GM18502 (cell line): ENCODE results near the gene TBCD.
"Not testable (repeated sequence)": the region's sequence is repeated elsewhere in the genome, so short reads cannot be mapped to it uniquely, and the experiment has no call there.

Experiments
- ATAC-seq: cut with Tn5 transposase; IDR thresholded peaks from one replicate; pipeline ENCODE4 v1.9.1; 2021; ENCODE audit warnings: mild to moderate bottlenecking; ENCODE audit not compliant: unreplicated experiment, poor library complexity

The TBCD gene

GRCh38 chr17:82976982-82977488, 225.2 kb downstream of the TBCD start:
- no peak for ATAC-seq

GRCh38 chr17:82977606-82978005, 225.7 kb downstream of the TBCD start:
- no peak for ATAC-seq

GRCh38 chr17:82978765-82979349, 227.0 kb downstream of the TBCD start:
- ATAC-seq: no peak

DNA sequence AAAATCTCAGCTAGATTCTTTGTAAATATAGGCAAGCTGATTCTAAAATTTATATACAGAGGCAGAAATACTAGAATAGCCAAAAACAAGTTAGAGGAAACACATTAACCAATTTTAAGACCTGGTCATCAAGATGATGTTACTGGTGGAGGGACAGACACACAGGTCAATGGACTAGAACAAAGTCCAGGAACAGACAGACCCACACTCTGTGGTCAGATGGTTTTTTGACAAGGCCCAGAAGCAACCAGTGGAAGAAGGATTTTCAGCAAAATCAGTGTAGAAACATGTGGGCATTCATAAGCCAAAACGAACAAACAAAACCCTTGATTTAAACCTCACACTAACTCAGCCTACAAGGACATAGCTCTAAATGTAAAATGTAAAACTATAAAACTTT, 227.9 kb downstream of the TBCD start:
- ATAC-seq: no peak

GRCh38 chr17:82980632-82981031, 228.8 kb downstream of the TBCD start:
- no peak for ATAC-seq

DNA sequence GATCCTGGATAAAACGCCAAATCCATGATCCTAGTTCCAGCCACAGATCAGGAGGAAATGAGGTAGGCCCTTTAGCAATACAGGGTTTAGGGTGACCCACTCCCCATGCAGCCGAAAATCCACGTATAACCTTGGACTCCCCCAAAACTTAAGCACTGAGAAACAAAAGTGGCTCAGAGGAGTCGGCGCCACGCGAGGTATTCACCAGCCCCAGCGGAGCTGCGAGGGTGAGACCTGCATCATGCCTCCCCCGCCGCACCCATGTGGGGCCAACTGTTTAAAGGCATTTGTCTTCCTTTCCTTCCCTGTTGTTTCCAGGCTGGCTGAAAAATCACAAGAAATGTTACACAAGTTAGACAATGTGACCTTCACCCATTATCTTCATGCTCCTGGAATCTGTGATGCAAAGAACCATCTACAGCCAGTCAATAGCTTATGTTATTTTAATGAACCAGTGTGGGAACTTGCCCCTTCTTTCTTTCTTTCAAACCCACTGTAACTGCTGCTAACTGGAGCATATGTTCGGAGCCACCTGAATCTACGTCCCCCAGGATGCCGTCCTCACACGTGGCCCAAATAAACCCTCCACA, 229.4 kb downstream of the TBCD start:
- no peak for ATAC-seq

DNA sequence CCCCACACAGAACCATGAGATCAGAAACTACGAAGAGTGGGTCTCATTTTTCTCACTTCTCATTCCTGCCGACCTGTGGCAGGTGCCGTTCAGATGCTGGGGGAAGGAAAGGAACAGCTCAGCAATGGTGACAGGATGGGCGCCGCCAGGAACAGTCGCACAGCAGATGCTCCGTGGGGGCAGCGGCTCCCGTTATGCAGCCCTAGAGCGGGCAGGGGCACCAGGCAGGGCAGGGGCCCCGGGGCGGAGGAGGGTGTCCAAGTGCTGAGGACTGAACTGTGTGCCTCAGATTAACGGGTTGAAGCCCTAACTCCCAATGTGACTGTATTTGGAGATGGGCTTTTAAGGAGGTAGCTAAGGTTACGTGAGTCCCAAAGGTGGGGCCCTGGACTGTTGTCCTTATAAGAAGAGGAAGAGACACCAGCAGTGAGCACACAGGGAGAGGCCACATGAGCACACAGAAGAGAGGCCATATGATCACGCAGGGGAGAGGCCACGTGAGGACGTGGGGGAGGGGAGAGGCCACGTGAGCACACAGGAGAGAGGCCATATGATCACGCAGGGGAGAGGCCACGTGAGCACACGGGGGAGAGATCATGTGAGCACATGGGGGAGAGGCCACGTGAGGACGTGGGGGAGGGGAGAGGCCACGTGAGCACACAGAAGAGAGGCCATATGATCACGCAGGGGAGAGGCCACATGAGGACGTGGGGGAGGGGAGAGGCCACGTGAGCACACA, 231.8 kb downstream of the TBCD start:
- ATAC-seq: no peak

GRCh38 chr17:82984249-82984617, 232.4 kb downstream of the TBCD start:
- not testable (repeated sequence) for ATAC-seq

DNA sequence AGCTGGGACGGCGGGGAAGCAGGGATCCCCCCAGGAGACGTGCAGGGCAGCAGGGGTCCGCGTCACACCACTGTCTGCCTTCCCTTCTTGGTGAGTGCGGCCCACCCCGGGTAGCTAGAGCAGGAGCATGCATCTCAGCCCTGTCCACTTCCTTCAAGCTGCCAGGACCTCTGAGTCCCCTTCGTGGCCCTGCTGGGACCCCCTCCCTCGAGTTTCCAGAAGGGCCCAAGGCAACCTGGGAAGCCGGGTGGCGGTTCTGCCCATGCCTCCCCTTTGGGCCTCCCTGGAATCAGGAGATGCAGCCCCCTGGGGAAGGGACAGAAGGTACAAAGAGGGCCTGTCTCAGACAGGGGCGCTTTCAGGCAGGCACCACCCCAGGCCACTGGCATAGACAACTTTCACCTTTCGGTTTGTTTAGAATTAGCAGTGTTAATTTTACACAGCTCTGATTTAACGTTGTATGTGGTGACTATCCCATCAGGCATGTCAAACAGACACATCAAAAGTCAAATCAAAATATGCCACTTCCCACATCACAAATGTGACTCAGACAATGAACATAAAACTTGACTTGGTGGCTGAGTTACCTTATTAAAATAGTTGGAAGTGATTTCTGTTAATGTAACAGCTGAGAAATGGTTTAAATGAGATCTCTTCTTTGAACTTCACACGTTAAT, 233.0 kb downstream of the TBCD start:
- ATAC-seq: no peak

DNA sequence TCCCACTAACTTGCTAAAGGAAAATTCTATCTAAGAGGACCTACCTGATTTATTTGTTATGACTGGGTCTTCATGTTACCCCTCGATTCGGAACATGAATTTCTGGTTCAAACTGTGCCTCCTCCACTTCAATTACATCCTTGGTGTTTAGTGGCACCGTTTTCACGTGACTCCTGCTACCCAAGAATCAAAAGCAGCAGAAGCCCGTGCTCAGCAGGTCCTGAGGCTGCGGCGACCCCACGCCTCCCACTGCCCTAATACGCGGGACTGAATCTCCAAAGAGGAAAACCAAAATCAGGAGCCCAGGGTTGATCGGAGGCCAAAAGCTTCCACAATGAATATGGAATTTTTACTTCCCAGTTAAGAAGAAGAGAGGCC, 233.6 kb downstream of the TBCD start:
- ATAC-seq: no peak

DNA sequence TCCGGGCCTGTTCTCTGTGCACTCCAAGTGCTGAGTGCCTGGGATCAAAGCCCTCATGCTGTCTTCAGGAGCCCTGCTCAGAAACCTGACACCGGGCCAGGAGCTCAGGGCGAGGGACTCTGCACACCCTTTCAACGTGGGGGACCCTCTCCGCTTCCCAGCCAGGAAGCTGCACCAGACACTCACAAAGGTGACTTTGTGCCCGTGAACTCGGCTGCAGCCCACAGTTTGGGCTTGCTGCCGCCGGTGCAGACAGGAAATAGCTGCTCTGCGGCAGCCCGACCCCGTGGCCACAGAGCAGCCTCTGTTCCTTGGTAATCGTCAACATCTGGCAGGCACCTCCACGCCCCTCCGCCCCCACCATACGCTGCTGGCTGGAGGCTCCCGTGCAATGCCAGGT, 234.1 kb downstream of the TBCD start:
- no peak for ATAC-seq

- not testable (repeated sequence) for ATAC-seq
Measured at GRCh38 chr17:82989051-82989450, 237.2 kb downstream of the TBCD start.

GRCh38 chr17:82989881-82990280, 238.0 kb downstream of the TBCD start:
- ATAC-seq: no peak

DNA sequence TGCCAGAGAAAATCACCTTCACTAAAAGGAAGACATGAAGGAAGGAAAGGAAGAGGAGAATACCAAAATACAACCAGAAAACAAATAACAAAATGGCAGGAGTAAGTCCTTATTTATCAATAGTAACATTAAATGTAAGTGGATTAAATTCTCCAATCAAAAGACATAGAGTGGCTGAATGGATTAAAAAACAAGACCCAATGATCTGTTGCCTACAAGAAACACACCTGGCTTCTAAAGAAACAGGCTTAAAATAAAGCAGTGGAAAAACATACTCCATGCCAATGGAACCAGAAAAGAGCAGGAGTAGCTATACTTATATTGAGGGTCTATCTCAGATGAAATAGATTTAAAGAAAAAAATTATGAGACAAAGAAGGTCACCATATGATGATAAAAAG, 241.1 kb downstream of the TBCD start:
- no peak for ATAC-seq
